HG03060 (cell line): Measurements from ENCODE around the gene ARHGAP32.

Experiments used
- ATAC-seq: cut with Tn5 transposase; IDR thresholded peaks from one replicate; pipeline ENCODE4 v1.9.1; 2021; ENCODE audit warnings: low read depth, moderate number of reproducible peaks; ENCODE audit not compliant: unreplicated experiment

ARHGAP32 gene

GRCh38 chr11:128963744-128964325 is 228.3 kb downstream of the ARHGAP32 start:
- ATAC-seq = no peak

- no peak for ATAC-seq
These were observed 229.2 kb downstream of the ARHGAP32 start for GRCh38 chr11:128962896-128963295.

GRCh38 chr11:128961645-128962044 is 230.5 kb downstream of the ARHGAP32 start:
- ATAC-seq = no peak

GRCh38 chr11:128957202-128957482 is 235.0 kb downstream of the ARHGAP32 start:
- no peak for ATAC-seq

- no peak for ATAC-seq
These were observed 235.5 kb downstream of the ARHGAP32 start for GRCh38 chr11:128956401-128957201.

- ATAC-seq = no peak
These were observed 236.5 kb downstream of the ARHGAP32 start for GRCh38 chr11:128955636-128956035.

- no peak for ATAC-seq
These were observed 239.0 kb downstream of the ARHGAP32 start for GRCh38 chr11:128953151-128953550.

- ATAC-seq = no peak
These were observed 242.2 kb downstream of the ARHGAP32 start for GRCh38 chr11:128949791-128950454.

- ATAC-seq = no peak
These were observed 243.5 kb downstream of the ARHGAP32 start for GRCh38 chr11:128948583-128948982.

GRCh38 chr11:128947773-128948172 is 244.4 kb downstream of the ARHGAP32 start:
- ATAC-seq = no peak

- no peak for ATAC-seq
These were observed 245.5 kb downstream of the ARHGAP32 start for GRCh38 chr11:128946648-128947047.

GRCh38 chr11:128943428-128943976 is 248.6 kb downstream of the ARHGAP32 start:
- ATAC-seq = no peak

- no peak for ATAC-seq
These were observed 249.2 kb downstream of the ARHGAP32 start, which contains the start of gene TP53AIP1 for GRCh38 chr11:128942817-128943427. Gene TP53AIP1 (minus strand): TSS chr11:128942871. CDS start chr11:128937818, 5,053 bp downstream.

- no peak for ATAC-seq
These were observed 249.9 kb downstream of the ARHGAP32 start for GRCh38 chr11:128942272-128942612.

GRCh38 chr11:128941573-128942271 is 250.4 kb downstream of the ARHGAP32 start:
- ATAC-seq = no peak

- no peak for ATAC-seq
These were observed 251.0 kb downstream of the ARHGAP32 start for GRCh38 chr11:128941110-128941509.

- ATAC-seq = no peak
These were observed 251.5 kb downstream of the ARHGAP32 start for GRCh38 chr11:128940603-128941002.

- ATAC-seq = no peak
These were observed 252.0 kb downstream of the ARHGAP32 start for GRCh38 chr11:128940156-128940555.

- no peak for ATAC-seq
These were observed 252.5 kb downstream of the ARHGAP32 start for GRCh38 chr11:128939591-128939990.

GRCh38 chr11:128938156-128938885 is 253.8 kb downstream of the ARHGAP32 start:
- no peak for ATAC-seq
